CD4-positive, alpha-beta T cell treated with Interleukin-2 at 100 ng/mL for 4 hours (primary cell): ENCODE data around the gene HSPB1.
A peak's percentile ranks its signal among the peaks of the same experiment; 100 is the strongest.
"Not testable (repeated sequence)": the region's sequence is repeated elsewhere in the genome, so short reads cannot be mapped to it uniquely, and the experiment has no call there.

Source experiments
- DNase-seq: peaks from one replicate; pipeline ENCODE4 v3.0.0-alpha.2; 2020; ENCODE audit warnings: low spot score

Gene HSPB1

GRCh38 chr7:76308874-76309273 is 6.4 kb downstream of the HSPB1 start:
- not testable (repeated sequence) for DNase-seq

DNA sequence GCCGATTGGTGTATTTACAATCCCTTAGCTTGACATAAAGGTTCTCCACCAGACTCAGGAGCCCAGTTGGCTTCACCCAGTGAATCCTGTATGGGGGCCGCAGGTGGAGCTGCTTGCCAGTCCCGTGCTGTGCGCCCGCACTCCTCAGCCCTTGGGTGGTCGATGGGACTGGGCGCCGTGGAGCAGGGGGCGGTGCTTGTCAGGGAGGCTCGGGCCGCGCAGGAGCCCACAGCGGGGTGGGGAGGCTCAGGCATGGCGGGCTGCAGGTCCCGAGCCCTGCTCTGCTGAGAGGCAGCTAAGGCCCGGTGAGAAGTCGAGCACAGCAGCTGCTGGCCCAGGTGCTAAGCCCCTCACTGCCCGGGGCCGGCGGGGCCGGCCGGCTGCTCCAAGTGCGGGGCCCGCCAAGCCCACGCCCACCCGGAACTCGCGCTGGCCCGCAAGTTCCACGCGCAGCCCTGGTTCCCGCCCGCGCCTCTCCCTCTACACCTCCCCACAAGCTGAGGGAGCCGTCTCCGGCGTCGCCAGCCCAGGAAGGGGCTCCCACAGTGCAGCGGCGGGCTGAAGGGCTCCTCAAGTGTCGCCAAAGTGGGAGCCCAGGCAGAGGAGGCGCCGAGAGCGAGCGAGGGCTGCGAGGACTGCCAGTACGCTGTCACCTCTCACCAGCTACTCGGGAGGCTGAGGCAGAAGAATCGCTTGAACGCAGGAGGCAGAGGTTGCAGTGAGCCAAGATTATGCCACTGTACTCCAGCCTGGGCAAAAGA is 7.0 kb downstream of the HSPB1 start:
- not testable (repeated sequence) for DNase-seq

- no peak for DNase-seq
Observed at GRCh38 chr7:76310102-76310957, 7.9 kb downstream of the HSPB1 start.

- not testable (repeated sequence) for DNase-seq
Observed at GRCh38 chr7:76311838-76312237, 9.4 kb downstream of the HSPB1 start.

- peak; percentile 97 for DNase-seq
Observed at GRCh38 chr7:76314042-76314721, 11.7 kb downstream of the HSPB1 start.

- DNase-seq: not testable (repeated sequence)
Observed at GRCh38 chr7:76314740-76315139, 12.3 kb downstream of the HSPB1 start.

DNA sequence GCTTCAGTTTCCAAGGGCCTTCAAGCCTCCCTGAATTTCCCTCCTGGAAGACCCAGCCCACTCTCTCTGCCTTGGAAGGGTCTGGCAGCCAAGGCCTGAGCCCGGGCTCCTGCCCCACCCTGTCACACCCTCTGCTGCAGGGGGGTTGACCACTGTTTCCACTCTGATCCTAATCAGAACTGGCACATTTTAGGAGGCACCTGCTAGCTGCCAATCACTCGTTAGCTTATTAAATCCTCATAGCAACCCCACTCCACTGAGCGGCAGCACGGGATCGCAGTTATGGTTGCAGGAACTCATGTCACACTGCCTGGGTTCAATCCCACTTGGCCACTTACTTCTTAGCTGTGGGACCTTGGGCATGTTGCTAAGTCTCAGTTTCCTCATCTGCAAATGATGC is 12.9 kb downstream of the HSPB1 start:
- no peak for DNase-seq

DNA sequence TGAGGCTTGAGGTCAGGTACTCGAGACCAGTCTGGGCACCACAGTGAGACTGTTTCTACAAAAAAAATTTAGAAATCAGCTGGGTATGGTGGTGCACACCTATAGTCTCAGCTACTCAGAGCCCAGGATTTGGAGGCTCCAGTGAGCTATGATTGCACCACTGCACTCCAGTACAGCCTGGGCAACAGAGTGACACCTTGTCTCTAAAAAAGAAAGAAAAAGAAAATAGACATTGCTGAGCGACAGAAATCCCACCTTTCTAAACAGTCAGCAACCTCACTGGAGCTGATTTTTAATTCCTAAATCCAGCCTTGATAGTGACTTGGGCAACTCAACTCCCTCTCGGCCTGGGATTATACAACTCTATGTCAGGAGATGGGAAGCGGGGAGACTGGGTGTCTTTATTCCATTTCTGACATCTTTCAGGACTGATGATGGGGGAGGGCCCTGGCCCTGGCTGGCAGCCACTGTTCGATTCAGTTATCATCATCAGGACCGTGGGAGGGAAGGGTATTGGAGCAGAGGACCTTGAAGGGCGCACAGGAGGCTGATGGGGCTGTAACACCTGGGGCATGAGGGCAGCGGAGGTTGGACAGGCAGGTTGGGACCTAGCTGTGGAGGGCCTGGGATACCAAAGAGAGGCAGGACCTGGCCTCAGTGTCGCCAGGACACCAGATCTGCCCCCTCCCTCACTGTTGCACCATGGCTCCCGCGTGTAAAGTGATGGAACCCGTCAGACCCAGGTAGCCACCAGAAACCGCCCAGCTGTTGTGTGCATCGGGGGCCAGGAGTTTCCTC is 14.7 kb downstream of the HSPB1 start:
- DNase-seq: no peak

- DNase-seq: peak; percentile 96
Observed at GRCh38 chr7:76317782-76318487, 15.5 kb downstream of the HSPB1 start.

DNA sequence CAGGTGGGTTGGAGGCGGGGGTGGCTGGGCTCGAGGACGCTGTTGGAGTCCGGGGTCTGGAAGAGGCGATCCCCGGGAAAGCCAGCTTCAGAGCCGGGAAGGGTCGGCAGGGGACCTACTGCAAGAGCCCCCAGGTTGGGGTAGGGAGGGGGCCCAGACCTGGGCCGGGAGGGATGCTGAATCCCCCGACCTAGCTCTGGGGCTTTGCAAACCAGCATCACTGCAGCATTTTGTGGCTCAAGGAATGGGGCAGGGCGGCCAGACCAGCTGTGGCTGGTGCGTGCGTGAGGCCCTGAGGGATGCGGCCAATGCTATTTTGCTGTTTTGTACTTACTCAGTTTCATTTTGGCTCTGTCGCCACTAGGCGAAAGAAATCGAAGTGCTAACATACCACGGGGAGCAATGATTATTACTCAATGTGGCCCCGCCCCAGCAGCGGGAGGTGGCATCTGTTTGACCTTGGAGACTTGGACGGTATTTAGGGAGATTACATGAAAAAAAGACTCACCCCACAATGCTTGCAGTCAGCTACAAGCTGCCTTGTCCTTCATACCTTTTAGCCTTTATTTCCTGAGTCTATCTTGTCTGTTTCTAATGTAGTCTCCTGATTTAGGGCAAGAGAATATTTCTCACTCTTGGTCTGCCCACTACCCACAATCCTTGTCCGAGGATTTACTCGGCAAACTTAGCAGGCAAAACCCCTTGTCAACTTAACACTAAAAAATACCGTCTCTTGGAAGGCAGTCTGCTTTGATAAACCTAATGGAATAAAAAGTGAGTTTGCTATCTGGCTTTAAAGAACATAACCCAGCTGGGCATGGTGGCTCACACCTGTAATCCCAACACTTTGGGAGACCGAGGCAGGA is 16.2 kb downstream of the HSPB1 start:
- DNase-seq: peak; percentile 78

DNA sequence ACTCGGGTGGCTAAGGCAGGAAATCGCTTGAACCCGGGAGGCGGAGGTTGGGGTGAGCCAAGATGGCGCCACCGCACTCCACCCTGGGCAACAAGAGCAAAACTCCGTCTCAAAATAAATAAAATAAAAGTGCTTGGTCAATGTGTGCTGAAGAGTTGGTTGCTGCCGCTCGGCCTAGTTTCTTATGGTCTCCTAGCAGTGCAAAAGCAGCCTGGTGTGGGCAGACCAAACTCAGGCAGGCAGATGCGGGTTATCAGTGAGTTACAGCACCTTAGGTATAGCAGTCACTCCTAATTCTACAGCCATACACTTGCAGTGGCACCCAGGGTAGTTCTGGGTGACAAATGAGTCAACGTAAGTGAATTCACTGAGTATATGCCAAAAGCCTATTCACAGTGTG is 22.6 kb downstream of the HSPB1 start:
- no peak for DNase-seq

GRCh38 chr7:76325811-76326210 is 23.3 kb downstream of the HSPB1 start:
- DNase-seq: no peak

GRCh38 chr7:76326646-76327233 is 24.3 kb downstream of the HSPB1 start:
- DNase-seq: no peak

DNA sequence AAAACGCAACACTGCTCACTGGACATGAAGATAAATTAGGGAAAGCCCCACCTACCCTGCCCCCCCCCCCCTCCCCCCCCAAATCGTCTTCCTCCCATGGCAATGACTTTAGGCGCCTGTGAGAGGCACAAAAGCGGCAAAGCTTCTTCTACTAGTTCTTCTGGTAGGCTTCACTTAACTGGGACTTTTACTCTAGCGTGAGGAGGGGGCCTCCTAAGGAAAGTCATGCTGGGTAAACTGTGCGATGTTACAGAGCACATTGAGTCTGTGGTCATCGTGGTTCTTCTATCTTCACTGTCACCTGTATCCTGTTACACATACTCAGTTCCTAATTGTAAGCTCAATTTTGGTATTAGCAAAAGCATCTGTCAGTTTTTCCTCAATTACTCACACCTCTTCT is 25.1 kb downstream of the HSPB1 start:
- no peak for DNase-seq

DNA sequence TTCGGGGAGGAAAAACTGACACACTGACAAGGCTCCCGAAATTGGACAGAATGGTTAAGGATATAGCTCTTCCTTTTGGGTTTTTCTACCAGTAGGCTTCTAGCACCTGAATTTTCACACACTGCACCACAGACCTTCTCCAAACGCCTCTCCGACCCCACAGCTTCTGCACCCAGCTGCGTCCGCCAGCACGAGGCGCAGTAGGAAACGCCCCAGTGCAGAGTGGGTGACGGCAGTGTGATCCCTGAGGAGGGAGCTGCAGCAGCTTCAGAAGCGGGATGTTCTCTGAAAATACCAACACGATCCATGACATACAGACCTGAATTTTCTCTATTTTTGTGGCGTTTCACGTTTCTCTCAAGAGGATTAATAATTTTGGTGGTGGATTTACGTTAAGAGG is 25.9 kb downstream of the HSPB1 start:
- no peak for DNase-seq

GRCh38 chr7:76329479-76329878 is 27.0 kb downstream of the HSPB1 start:
- DNase-seq: no peak

DNA sequence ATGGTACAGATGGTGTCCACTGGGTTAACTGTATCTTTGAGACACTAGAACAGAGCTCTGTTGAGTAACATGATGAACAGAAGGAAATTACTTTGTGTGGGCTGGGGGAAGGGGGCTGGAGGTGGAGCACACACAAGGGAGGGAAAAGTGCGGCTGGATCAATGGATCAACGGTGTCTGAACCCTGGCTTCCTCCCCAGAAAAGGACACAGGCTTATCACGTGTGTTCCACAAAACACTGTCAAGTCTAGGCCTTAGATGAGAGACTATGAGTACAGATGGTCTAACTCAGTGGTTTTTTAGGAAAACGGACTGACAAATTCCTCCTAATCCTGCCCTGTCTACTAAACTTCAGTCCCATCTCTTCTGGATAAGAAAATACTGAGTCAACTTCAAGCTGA is 27.8 kb downstream of the HSPB1 start:
- DNase-seq: no peak

DNA sequence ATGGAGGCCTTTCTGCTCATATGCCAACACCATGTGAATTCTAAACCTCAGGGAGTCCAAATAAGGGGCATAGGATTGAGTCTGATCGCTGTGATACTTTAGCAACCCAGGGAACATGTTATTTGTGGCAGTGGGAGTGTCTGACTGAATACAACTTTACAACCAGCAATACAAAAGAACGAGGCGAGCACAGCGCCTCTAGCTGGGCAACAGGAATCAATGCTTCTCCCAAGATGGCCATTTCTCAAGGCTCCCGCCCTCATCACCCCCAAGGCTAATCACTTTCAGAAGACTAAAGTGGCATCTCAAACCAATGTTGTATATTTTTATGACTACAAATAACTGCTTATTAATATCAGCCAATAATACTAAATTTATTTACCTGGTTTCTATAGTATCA is 28.2 kb downstream of the HSPB1 start:
- no peak for DNase-seq

GRCh38 chr7:76332078-76332477 is 29.6 kb downstream of the HSPB1 start:
- DNase-seq: no peak
